ENCODE measurements around the gene MAP1LC3B.

- no peak for TF ChIP-seq NFRKB (IDR thresholded peaks at IDR 0.05)
- TF ChIP-seq FOXM1 (IDR thresholded peaks at IDR 0.05; ENCODE audit: borderline replicate concordance), result no peak
Measured at GRCh38 chr16:87350031-87350430, 42.1 kb upstream of the MAP1LC3B start.
